ENCODE measurements around the gene ZRANB3.

The ZRANB3 gene

GRCh38 chr2:135238651-135239050 lies 292.4 kb downstream of the ZRANB3 start:
- no peak for DNase-seq

GRCh38 chr2:135230150-135230549 lies 300.9 kb downstream of the ZRANB3 start:
- no peak for DNase-seq

- no peak for DNase-seq
Observed at GRCh38 chr2:135227386-135227785, 303.6 kb downstream of the ZRANB3 start.

- DNase-seq: no peak
Observed at GRCh38 chr2:135226961-135227360, 304.1 kb downstream of the ZRANB3 start.

- DNase-seq: no peak
Observed at GRCh38 chr2:135225781-135226180, 305.2 kb downstream of the ZRANB3 start.

- DNase-seq: no peak
Observed at GRCh38 chr2:135219226-135219625, 311.8 kb downstream of the ZRANB3 start.

GRCh38 chr2:135218426-135218825 lies 312.6 kb downstream of the ZRANB3 start:
- DNase-seq: no peak

- DNase-seq: no peak
Observed at GRCh38 chr2:135212757-135213156, 318.3 kb downstream of the ZRANB3 start.

- no peak for DNase-seq
Observed at GRCh38 chr2:135208016-135208415, 323.0 kb downstream of the ZRANB3 start.

GRCh38 chr2:135203944-135204343 lies 327.1 kb downstream of the ZRANB3 start:
- no peak for DNase-seq

GRCh38 chr2:135202751-135203150 lies 328.3 kb downstream of the ZRANB3 start:
- no peak for DNase-seq

GRCh38 chr2:135198481-135198880 lies 332.5 kb downstream of the ZRANB3 start:
- DNase-seq: no peak

GRCh38 chr2:135190799-135191198 lies 340.2 kb downstream of the ZRANB3 start:
- DNase-seq: no peak

- no peak for DNase-seq
Observed at GRCh38 chr2:135189148-135189547, 341.9 kb downstream of the ZRANB3 start.

GRCh38 chr2:135187270-135187669 lies 343.7 kb downstream of the ZRANB3 start:
- DNase-seq: no peak

GRCh38 chr2:135186054-135186453 lies 345.0 kb downstream of the ZRANB3 start:
- DNase-seq: no peak

GRCh38 chr2:135183822-135184221 lies 347.2 kb downstream of the ZRANB3 start:
- DNase-seq: no peak

- no peak for DNase-seq
Observed at GRCh38 chr2:135182601-135183000, 348.4 kb downstream of the ZRANB3 start.

GRCh38 chr2:135182190-135182589 lies 348.8 kb downstream of the ZRANB3 start:
- no peak for DNase-seq

- DNase-seq: no peak
Observed at GRCh38 chr2:135179689-135180088, 351.3 kb downstream of the ZRANB3 start.

GRCh38 chr2:135175177-135175576 lies 355.8 kb downstream of the ZRANB3 start:
- no peak for DNase-seq

- DNase-seq: no peak
Observed at GRCh38 chr2:135174810-135175093, 356.3 kb downstream of the ZRANB3 start.

- DNase-seq: no peak
Observed at GRCh38 chr2:135174049-135174809, 356.8 kb downstream of the ZRANB3 start.

- no peak for DNase-seq
Observed at GRCh38 chr2:135169900-135170753, 360.9 kb downstream of the ZRANB3 start.

All from NK-92 treated with Interleukin-12 subunit alpha and Interleukin-12 subunit beta, amount 100 ng/mL, for 24 hours (cell line).